ENCODE results near the gene STBD1.

DNA sequence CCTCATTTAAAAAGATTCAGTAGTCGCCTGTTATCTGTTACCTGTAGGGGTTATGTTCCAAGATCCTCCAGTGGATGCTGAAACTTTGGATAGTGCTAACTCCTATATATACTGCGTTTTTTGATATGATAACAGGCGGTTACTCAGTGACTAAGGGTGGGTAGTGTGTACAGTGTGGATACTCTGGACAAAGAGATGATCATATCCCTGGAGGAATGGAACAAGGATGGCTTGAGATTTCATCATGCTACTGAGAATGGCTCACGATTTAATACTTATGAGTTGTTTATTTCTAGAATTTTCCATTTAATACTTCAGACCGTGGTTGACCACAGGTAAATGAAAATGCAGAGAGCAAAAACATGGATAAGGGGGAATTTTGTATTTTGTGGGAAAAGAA lies 33.5 kb upstream of the STBD1 start:
- TF ChIP-seq SPI1 (IDR thresholded peaks at IDR 0.05; ENCODE audit: borderline replicate concordance, low read depth), result no peak
- TF ChIP-seq, protein P1, sequence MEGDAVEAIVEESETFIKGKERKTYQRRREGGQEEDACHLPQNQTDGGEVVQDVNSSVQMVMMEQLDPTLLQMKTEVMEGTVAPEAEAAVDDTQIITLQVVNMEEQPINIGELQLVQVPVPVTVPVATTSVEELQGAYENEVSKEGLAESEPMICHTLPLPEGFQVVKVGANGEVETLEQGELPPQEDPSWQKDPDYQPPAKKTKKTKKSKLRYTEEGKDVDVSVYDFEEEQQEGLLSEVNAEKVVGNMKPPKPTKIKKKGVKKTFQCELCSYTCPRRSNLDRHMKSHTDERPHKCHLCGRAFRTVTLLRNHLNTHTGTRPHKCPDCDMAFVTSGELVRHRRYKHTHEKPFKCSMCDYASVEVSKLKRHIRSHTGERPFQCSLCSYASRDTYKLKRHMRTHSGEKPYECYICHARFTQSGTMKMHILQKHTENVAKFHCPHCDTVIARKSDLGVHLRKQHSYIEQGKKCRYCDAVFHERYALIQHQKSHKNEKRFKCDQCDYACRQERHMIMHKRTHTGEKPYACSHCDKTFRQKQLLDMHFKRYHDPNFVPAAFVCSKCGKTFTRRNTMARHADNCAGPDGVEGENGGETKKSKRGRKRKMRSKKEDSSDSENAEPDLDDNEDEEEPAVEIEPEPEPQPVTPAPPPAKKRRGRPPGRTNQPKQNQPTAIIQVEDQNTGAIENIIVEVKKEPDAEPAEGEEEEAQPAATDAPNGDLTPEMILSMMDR (IDR thresholded peaks at IDR 0.05; ENCODE audit: insufficient read depth, low read length), result no peak
